ENCODE data around the gene RFX2. TPM values are rescaled to one million over a fixed set of nuclear protein-coding genes. Genes with fewer than 3 reads are reported as not detected.
A peak's percentile ranks its signal among the peaks of the same experiment; 100 is the strongest.

RFX2 gene
- total and polyA plus RNA-seq, 9 donors: 5.2 to 17.6 (median 9.4) TPM

DNA sequence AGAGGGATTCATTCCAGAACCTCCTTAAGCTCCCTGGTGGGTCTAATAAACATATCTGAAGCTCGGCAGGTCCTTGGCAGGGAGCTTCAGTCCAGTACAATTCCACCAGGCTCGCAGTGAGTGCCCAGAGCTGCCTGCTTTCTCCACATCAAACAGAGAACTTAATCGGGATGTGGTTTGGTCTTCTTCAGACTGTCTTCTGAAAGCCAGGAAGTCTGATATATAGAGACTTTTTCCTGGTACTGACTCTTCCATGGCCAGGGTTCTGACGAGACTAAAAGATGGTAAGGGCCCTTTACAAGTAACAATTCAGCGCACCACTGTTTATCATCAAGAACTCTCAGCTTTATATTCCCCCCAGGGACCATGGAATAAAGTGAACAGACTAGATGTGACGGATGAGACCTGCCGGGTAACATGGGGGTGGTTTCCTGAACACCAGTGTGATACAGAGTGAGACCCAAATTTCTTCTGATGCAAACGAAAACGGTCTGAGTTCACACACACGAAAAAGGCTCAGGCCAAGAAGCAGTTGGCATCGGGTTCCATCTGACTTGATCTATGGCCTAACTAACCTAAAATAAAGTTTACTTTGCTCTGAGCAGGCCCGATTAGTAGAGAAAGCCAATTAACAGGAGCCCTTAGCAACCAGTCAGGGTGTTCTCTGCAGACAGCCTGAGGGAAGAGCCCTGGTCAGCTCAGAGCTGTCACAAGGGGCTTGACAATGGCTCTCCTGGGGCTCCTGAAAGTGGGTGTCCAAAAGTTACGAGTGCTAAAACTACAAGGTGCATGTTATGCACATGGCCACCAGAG lies 161.3 kb downstream of the RFX2 start:
- 60% methylated on average over 6 of the region's 13 CpGs for WGBS (ENCODE audit: insufficient coverage)
- no peak overlapping the region for H3K27ac ChIP-seq (ENCODE audit: low read length)
- H3K27me3 ChIP-seq (ENCODE audit: control insufficient read depth, insufficient read depth, low read length): no peaks in the 10 kb centered on the region
- peaks cover 59% of the 10 kb centered on the region for H3K4me1 ChIP-seq (ENCODE audit: control insufficient read depth, insufficient read depth, low read length)
- no peak overlapping the region for H3K4me3 ChIP-seq (ENCODE audit: low read length)
- no peaks in the 10 kb centered on the region for H3K9me3 ChIP-seq (replicated peaks; ENCODE audit: control insufficient read depth, low read depth, low read length)
- no peak for DNase-seq
- H3K36me3 ChIP-seq (ENCODE audit: control insufficient read depth, insufficient read depth, low read length): peaks cover 36% of the 10 kb centered on the region

DNA sequence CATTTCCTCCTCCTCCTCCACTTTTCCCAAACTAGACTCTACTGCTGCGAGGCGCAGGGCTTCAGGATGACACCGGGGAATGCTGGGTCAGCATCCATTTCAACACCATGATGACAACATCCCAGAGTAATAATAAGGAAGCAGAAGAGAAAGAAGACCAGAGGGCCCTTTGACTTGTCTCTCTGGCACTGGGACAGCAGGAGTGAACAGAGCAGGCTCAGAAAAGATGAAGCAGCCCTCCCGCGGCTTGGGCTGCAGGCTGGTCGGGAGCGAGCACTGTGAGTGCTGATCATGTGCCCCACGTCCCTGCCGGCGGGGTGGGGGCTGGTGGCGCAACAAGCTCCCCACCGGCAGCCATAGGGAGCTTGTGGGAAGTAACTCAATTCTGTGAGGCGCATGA lies 162.9 kb downstream of the RFX2 start:
- peak overlapping the region; percentile 55 for H3K27ac ChIP-seq (ENCODE audit: low read length)
- H3K9me3 ChIP-seq (replicated peaks; ENCODE audit: control insufficient read depth, low read depth, low read length): no peaks in the 10 kb centered on the region
- peaks cover 62% of the 10 kb centered on the region for H3K4me1 ChIP-seq (ENCODE audit: control insufficient read depth, insufficient read depth, low read length)
- H3K4me3 ChIP-seq (ENCODE audit: low read length): no peak overlapping the region
- H3K36me3 ChIP-seq (ENCODE audit: control insufficient read depth, insufficient read depth, low read length): peaks cover 36% of the 10 kb centered on the region
- DNase-seq: peak; percentile 81
- no peaks in the 10 kb centered on the region for H3K27me3 ChIP-seq (ENCODE audit: control insufficient read depth, insufficient read depth, low read length)
- WGBS (ENCODE audit: insufficient coverage): 49% methylated on average over 8 of the region's 13 CpGs

DNA sequence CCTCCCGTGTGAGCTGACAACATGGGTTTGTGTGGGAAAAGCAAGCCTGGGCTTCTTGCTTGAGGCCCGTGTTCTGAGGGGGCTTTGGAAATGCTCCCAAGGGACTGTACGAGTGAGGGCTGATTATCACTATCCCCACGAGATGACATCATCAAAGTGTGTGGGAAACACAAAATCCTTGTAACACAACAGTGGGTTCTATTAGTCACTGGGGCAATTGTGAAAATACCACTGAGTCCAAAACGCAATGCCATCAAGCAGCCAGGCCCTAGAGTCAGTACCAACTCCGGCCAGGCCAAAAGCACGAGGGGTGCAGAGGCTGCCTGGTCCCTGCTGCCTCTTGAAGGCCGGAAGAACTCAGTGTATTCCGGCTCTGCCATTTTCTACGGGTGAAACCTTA lies 166.7 kb downstream of the RFX2 start:
- Histone ChIP-seq H3K4me1 (ENCODE audit: control insufficient read depth, insufficient read depth, low read length) (peaks cover 66% of the 10 kb centered on the region), H3K27me3 (ENCODE audit: control insufficient read depth, insufficient read depth, low read length) (no peaks in the 10 kb centered on the region), H3K4me3 (ENCODE audit: low read length) (no peak overlapping the region), H3K36me3 (ENCODE audit: control insufficient read depth, insufficient read depth, low read length) (peaks cover 41% of the 10 kb centered on the region), H3K9me3 (replicated peaks; ENCODE audit: control insufficient read depth, low read depth, low read length) (no peaks in the 10 kb centered on the region), H3K27ac (ENCODE audit: low read length) (peak overlapping the region; percentile 86)
- 40% methylated on average over 8 of the region's 10 CpGs for WGBS (ENCODE audit: insufficient coverage)
- no peak for DNase-seq

Other genes starting within 250 kb of the RFX2 start
- not detected for gene FUT5, start 240.0 kb downstream of the RFX2 start, total RNA-seq
- gene FUT5, start 240.0 kb downstream of the RFX2 start, polyA plus RNA-seq (ENCODE audit: insufficient read depth in 1 of 8, insufficient read length in 8 of 8, low replicate concordance in 1 of 8): under 1 TPM in 2 of 8 donors, not detected in 6; 0.10 to 0.12 TPM
- gene NDUFA11, start 206.7 kb downstream of the RFX2 start, total RNA-seq: 312 TPM
- 100 to 1,000 TPM; 168 to 243 (median 200) TPM for gene NDUFA11, start 206.7 kb downstream of the RFX2 start, polyA plus RNA-seq (ENCODE audit: insufficient read depth in 1 of 8, insufficient read length in 8 of 8, low replicate concordance in 1 of 8)
- 4.5 TPM for gene VMAC, start 205.6 kb downstream of the RFX2 start, total RNA-seq
- gene VMAC, start 205.6 kb downstream of the RFX2 start, polyA plus RNA-seq (ENCODE audit: insufficient read depth in 1 of 8, insufficient read length in 8 of 8, low replicate concordance in 1 of 8): 1 to 10 TPM; 2.0 to 4.4 (median 3.6) TPM
- 5.1 TPM for gene CAPS, start 196.2 kb downstream of the RFX2 start, total RNA-seq
- gene CAPS, start 196.2 kb downstream of the RFX2 start, polyA plus RNA-seq (ENCODE audit: insufficient read depth in 1 of 8, insufficient read length in 8 of 8, low replicate concordance in 1 of 8): 10 to 100 TPM in 1 of 8 donors, 1 to 10 TPM in 7; 3.9 to 10.1 (median 6.5) TPM
- 29.2 TPM for gene RANBP3, start 132.4 kb downstream of the RFX2 start, total RNA-seq
- 10 to 100 TPM; 38.0 to 52.4 (median 45.3) TPM for gene RANBP3, start 132.4 kb downstream of the RFX2 start, polyA plus RNA-seq (ENCODE audit: insufficient read depth in 1 of 8, insufficient read length in 8 of 8, low replicate concordance in 1 of 8)
- gene ACSBG2, start 25.2 kb upstream of the RFX2 start, total RNA-seq: not detected
- gene ACSBG2, start 25.2 kb upstream of the RFX2 start, polyA plus RNA-seq (ENCODE audit: insufficient read depth in 1 of 8, insufficient read length in 8 of 8, low replicate concordance in 1 of 8): under 1 TPM in 7 of 8 donors, not detected in 1; 0.24 to 0.76 (median 0.52) TPM
- gene MLLT1, start 169.5 kb upstream of the RFX2 start, total RNA-seq: 11.9 TPM
- gene MLLT1, start 169.5 kb upstream of the RFX2 start, polyA plus RNA-seq (ENCODE audit: insufficient read depth in 1 of 8, insufficient read length in 8 of 8, low replicate concordance in 1 of 8): 10 to 100 TPM; 43.8 to 63.4 (median 56.9) TPM
- not detected for gene ACER1, start 223.1 kb upstream of the RFX2 start, total RNA-seq
- under 1 TPM in 2 of 8 donors, not detected in 6; 0.12 to 0.17 TPM for gene ACER1, start 223.1 kb upstream of the RFX2 start, polyA plus RNA-seq (ENCODE audit: insufficient read depth in 1 of 8, insufficient read length in 8 of 8, low replicate concordance in 1 of 8)